ENCODE data around the gene CETN2. TPM values are rescaled to one million over a fixed set of nuclear protein-coding genes. Genes with fewer than 3 reads are reported as not detected.

CETN2 gene
- 10 to 100 TPM; 11.5 to 23.2 (median 20.7) TPM for total RNA-seq

DNA sequence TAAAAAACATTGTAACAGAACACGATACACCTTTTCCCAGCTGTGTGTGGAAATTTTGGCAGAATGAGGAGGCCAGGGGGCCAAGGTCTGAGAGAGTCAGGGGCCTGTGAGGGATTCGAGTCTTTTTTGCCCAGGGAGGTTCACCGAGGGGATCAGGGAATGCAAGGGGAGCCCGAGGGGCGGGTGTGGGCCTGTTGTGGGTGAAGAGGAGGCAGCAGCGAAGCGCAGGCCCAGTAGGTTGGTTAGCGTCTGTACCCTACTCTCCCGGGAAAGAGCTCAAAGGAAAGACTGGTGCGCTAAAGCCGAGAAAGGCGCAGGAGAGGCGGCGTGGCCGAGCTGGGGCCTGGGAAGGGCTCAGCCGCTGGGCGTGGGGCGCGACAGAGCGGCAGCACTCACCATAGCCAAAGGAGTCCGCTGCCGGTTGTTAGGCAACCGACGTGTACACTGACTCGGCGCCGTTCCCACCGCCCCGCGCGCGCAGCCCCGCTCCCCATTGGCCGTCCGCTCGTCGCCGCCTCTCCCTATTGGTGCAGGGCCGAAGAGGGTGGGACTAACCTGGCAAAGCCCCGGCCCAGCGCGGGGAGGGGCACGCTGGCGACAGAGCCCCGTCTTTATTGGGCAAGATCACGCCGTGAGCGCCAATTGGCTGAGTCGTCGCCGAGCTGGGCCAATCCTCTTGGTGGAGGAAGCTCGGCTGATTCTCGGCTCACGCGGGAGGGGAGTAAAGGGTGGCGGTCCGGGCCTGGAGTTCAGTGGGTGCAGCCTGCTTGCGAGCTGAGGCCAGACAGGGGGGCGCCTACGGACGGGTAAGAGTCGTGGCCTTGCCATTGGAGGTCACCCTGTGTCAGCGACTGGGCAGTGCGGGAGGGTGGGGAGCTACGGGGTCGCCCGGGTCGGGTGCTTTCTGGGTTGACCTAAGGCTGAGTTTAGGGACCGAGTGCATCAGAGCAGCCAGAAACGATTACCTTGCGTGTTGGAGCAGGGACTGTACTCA is at the start of gene CETN2, which contains the start of gene NSDHL:
TSS of gene CETN2 (minus strand) at position 446 of the 994 bp plus-strand sequence. CDS start at position 399, 47 bp downstream.
TSS of gene NSDHL (plus strand) at position 752 of the 994 bp plus-strand sequence. CDS start 15,262 bp downstream, outside the sequence.
- TF ChIP-seq, protein P1, sequence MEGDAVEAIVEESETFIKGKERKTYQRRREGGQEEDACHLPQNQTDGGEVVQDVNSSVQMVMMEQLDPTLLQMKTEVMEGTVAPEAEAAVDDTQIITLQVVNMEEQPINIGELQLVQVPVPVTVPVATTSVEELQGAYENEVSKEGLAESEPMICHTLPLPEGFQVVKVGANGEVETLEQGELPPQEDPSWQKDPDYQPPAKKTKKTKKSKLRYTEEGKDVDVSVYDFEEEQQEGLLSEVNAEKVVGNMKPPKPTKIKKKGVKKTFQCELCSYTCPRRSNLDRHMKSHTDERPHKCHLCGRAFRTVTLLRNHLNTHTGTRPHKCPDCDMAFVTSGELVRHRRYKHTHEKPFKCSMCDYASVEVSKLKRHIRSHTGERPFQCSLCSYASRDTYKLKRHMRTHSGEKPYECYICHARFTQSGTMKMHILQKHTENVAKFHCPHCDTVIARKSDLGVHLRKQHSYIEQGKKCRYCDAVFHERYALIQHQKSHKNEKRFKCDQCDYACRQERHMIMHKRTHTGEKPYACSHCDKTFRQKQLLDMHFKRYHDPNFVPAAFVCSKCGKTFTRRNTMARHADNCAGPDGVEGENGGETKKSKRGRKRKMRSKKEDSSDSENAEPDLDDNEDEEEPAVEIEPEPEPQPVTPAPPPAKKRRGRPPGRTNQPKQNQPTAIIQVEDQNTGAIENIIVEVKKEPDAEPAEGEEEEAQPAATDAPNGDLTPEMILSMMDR (IDR thresholded peaks at IDR 0.05; ENCODE audit: low read depth) = no peak

DNA sequence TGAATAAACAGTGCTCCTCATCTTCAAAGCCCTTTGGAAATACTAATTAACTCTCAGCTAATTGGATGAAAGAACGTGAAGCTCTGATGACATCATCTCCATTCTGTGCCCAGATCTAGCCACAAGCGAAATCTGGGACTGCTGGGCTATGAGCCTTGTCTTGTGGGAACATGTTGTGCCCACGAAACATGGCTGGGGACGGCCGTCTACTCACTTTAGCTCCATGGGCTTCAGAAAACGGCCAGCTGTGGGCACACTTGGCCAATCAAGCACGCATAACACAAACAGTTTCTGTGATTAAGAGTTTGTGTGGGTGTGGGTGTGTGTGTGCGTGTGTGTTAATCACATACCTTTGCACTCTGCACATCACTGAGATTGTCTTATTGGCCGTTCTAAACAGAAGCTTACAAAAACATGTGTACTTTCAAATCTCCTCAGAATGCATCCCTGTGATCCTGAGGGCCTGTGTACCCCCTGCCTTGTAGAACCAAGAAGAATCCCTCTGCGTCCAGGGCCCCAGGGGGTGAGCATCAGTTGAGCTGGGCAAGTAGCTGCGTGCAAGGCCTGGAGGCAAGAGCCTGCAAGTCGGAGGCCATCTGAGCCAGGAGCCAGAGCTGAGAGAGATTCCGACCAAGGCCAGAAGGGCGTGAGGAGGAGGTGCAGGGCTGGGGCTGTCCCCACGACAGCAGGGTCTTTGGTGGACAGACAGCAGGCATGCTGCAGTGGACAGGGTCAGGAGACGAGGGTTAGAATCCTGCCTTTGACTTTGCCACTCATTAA is 48.6 kb upstream of the CETN2 start:
- TF ChIP-seq, protein P1 (IDR thresholded peaks at IDR 0.05; ENCODE audit: low read depth) = no peak

DNA sequence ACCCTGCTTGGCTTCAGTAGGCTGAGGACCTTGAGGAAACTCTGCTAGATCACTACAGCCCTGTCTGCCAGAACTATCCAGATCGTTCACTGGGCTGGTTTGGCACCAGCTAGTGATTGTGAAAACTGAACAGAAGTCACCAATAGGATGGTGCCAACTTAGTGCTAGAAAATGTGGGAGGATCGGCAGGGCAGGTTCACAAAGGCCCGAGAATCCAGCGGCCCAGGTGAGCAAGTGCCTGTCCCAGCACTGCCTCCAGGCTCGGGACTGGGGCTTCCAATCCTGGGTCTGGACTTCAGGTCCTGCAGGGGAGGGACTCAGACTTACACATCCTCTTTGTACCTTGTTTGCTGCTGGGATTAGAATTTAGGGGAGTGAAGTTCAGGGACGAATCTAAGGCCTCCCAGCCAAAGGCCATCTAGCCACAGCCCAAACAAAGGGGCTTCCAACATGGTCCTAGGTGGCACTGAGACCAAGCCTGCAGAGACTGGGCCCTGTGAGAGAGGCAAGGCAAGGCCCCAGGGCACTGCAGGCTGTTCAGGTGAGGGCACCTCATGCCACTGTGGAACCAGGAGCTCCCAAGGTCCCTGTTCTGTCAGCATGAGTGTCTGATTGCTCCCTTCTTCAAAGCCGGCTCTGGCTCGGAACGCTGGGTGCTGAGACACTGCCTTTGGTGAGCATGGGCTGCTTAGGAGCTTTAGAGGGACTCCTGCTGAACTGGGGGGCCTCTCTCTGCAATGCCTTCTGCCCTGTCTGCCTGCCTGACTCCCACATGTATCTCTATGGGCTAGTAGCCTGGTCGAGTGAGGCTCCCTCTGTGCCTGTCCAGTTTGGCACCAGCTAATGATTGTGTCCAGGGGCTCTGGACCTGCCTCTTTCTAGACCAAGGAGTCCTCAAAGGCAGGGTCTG is 46.6 kb upstream of the CETN2 start:
- TF ChIP-seq, protein P1 (IDR thresholded peaks at IDR 0.05; ENCODE audit: low read depth) = no peak

DNA sequence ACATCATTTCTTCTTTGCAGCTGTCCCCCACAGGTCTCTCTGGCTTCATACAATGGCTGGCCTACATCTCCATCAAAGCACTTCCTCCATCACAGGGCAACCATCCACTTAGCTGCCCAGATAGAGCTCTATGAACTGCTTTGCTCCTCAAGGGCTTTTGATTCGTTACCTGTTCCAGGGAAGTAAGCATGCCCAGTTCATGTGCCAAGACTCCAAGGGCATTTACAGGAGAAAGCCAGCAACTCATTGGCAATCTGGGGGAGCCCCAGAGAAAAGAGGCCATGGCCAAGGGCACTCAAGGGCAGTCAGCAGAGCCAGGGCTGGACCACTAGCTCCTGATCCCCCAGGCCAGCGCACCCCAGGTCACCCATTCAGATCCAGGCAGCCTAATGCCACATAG is 42.8 kb upstream of the CETN2 start:
- TF ChIP-seq, protein P1 (IDR thresholded peaks at IDR 0.05; ENCODE audit: low read depth) = no peak

DNA sequence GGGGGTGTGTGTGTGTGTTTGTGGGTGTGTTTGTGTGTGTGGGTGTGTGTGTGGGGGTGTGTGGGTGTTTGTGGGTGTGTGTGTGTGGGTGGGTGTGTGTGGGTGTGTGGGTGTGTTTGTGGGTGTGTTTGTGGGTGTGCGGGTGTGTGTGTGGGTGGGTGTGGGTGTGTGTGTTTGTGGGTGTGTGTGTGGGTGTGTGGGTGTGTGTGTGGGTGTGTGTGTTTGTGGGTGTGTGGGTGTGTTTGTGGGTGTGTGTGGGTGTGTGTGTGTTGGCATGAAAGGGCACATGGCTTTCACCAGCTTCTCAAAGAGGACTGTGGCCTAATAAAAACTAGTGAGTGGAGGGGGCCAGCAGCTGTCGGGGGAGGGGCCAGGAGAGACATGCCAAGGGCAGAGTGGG is 42.0 kb upstream of the CETN2 start:
- TF ChIP-seq, protein P1 (IDR thresholded peaks at IDR 0.05; ENCODE audit: low read depth) = no peak

DNA sequence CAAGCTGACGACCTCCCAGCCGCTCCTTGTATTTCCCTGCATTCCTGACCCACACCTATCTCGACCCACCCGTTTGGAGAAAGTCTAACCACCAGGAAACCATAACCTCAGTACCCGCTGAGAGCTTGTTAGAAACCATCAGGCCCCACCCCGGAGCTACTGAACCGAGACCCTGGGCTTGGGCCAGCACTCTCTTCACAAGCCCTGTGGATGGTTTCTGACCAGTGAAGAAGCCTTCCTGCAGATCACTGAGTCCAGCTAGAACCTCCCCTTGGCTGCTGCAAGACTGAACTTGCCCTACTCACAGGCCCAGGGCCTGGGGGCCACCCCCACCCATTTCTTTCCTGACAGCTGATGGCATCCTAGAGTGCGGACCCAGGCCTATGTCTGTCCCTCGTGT is 40.7 kb upstream of the CETN2 start:
- TF ChIP-seq, protein P1 (IDR thresholded peaks at IDR 0.05; ENCODE audit: low read depth) = no peak

Measured in subcutaneous adipose tissue (tissue), 4 donors.